ENCODE results near the gene SPRYD7.
A peak's percentile ranks its signal among the peaks of the same experiment; 100 is the strongest.
"Not testable (repeated sequence)": the region's sequence is repeated elsewhere in the genome, so short reads cannot be mapped to it uniquely, and the experiment has no call there.

SPRYD7 gene, protein sequence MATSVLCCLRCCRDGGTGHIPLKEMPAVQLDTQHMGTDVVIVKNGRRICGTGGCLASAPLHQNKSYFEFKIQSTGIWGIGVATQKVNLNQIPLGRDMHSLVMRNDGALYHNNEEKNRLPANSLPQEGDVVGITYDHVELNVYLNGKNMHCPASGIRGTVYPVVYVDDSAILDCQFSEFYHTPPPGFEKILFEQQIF

DNA sequence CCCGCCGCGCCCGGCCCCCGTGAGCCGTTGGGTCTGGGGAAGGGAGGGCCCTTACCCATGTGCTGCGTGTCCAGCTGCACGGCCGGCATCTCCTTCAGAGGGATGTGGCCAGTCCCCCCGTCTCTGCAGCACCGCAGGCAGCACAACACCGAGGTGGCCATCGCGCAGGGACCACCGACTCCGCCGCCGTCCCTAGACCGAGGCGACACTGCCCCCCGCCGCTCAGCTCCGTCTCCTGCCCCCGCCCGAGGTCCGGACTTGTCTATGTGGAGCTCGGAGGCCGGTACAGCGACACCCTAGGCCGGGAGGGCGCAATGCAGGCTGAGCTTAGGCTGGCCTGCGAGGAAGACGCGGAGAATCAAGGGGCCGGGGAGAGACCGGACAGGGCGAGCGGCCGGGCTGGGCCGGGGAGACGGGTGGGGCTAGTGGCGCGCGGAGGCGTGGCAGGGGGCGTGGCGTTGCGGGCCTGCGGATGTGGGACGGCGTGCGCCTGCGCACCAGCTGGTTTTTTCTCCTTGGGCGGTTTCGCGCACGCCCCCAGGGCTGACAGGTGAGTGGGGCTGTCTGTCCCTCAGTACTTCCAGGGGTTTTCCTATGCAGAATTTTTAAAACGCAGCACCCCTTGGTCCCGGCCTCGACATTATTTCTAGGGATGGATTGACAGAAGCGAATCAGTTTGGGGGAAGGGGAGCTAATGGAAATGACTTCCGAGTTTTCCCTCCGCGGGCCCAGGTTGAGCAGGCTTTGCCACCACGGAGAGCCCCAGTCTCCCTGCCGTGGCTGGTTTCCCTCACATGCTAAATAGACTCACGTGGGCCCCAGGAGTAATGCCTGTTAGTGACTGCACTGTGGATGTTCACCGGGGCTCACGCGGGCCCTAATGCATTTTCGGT, at the start of gene SPRYD7:
SPRYD7 (minus strand) TSS at position 266 of the 893 bp plus-strand sequence; CDS start at position 161, 105 bp downstream.
- peak; percentile 94 for DNase-seq

DNA sequence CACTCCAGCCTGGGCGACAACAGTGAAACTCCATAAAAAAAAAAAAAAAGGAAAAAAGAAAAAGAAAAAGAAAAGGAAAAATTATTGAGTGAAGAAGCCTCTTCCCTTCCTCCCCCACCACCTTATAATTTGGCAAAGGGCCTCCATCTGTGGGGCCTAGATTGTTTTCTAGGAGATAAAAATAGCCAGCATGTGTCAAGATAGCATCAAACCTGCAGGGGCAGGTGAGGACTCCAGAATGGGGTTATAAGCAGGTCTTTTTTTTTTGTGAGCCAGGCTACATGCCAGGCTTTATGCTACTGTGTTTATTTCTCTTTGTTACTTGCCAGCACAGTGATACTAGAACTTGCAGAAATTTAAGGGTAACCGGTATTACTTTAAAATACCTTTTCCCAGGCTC, 49.0 kb upstream of the SPRYD7 start:
- peak; percentile 75 for DNase-seq

DNA sequence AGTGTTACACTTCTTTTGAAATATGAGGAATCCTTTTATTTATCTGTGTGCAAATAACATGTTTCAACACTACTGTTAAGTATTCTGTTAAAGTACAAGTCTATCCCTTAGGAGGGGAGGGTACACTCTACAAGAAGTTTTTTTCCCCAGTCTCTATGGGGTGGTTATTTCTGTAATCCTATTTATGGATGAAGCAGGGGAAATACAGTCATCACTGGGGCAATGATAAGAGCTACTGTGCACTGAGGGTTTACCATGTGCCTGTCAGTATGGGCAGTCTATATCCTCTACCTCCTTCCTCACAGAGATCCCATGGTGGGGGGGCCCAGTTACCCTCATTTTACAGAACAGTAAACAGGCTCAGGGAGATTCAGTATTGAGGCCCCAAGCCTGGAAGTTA, 44.1 kb upstream of the SPRYD7 start:
- DNase-seq, result no peak

DNA sequence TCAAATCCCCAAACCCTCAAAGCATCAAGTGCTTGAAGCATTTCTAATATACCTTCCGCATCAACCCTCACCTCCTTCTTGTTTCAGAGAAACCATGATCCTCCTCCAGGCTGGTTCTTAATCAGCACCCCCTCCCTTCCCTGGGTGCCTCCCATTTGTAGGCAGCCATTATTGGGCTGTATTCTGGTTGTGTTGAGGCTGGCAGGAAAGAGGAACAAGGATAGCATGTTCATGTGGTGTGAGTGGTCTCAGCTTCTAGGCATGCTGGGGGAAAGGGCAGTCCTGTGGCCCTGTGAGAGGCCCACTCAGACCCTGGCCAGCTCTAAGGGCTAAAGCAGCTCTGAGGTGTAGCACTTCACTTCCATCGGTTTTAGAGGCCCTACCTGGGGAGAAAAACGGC, 41.9 kb upstream of the SPRYD7 start:
- no peak for DNase-seq

DNA sequence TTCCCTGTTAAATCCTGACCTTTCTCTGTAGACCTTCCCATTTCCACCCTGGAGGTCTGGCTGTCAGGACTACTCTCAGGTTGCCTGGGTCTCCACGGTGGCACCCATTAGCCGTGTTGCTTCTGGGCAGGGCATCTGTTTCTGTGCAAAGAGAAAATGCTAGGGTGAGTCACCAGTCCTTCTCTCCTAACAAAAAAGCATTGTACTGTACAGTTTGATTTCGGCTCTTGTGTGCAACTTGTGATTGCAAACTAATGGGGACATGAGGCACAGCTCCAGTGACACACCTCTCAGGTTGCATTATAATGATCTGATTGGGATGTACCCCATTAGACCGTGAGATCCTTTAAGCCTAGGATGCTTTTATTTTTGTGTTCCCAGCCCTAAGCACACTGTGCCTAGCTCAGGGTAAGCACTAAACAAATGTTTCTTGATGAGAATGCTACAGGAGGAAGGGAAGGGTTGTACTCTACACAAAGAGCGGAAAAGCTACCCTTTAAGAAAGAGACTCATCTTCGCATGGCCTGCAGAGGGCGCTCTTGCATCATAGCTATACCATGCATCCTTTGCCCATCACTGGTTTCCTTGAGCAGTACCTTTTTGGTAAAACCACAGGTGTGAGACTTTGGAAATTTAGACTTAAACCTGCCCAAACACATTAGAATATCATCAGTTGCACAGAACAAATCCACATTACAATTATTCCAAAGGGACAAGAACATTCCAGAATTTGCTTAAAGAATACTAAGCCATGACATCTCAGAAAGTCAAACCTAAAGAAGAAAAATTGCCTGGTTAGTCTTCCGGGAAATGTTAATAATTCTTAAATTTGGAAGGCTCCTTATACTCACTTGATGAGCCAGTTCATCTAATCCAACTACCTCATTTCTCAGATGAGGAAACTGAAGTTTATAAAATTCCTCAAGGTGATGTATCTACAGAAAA, 40.4 kb upstream of the SPRYD7 start:
- DNase-seq, result peak; percentile 73

DNA sequence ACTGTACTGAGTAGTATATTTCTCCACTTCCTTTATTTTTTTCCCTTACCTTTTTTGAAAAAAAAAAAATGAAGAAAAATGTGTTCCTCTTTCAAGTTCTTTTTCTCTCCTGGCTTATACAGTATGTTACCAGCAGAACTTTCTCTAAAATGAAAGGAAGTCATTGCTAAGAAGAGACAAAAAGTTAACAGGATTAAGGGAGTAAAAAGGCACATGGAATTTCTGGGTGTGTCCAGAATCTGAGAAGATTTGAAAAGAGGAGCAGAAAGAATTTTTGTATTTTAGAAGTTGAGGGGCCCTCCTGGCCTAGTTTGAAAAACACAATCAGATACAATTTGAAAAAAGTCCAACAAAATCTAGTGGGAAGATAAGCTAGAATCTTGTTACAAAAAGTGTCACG, 39.7 kb upstream of the SPRYD7 start:
- no peak for DNase-seq

DNA sequence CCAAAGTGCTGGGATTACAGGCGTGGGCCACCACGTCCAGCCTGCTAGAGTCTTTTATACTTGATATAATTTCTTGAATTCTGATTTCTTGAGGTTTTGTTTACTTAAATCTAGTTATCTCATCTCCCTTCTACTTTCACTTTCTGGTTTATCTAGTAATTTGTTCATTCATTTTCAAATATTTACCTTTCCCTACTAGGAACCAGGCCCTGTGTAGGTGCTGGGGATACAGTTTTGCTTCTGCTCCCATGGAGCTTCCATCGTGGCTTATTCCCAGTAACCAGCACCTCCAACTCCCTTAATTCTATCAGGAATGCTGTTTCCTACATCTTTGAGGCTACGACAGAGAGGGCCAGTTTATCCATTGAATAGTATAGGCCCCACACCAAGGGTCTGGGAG, 36.6 kb upstream of the SPRYD7 start:
- no peak for DNase-seq

DNA sequence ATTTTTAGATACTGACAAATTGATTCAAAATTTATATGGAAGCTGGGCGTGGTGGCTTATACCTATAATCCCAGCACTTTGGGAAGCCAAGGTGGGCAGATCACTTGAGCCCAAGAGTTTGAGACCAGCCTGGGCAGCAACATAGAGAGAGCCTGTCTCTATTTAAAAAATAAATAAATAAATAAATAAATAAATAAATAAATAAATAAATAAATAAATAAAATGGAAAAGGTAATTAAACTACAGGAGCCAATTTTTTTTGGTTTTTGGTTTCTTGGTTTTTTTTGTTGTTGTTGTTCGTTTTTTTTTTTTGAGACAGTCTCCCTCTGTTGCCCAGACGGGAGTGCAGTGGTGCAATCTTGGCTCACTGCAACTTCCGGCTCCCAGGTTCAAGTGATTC, 31.3 kb upstream of the SPRYD7 start:
- DNase-seq, result no peak

DNA sequence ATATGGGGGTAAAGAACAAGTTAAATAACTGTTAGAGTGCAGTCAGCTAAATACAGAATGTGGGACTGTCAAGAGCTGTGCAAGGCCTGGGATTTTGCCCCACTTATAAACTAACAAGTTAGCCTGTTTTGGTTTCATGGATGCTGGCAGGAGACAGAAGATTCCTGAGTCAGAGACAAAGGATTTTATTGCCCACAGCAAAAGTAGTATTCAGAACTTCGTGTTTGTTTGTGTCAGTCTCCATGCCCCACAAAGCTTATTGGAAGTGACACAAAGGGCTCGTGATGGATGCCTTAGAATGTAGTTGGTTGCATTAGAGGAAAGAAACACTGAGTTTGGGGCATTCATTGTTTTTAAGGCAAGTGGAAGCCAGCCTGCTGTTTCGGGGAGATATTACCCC, 22.2 kb upstream of the SPRYD7 start:
- no peak for DNase-seq

DNA sequence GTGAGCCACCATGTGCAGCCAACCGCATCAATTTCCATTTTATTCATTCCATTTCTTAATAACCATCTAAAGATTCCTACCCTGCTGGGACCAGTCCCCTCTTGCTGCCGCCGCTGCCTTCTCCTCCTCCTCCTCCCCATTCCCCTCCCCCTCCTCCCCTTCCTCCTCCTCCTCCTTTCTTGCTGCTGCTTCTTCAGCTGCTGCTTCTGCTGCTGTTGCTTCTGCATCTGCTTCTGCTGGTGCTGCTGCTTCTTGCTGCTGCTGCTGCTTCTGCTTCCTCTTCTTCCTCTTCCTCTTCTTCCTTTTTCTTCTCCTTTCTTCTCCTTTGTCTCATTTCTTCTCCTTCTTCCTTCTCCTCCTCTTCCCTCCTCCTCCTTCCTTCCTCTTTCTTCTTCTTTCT, 20.0 kb upstream of the SPRYD7 start:
- no peak for DNase-seq

DNA sequence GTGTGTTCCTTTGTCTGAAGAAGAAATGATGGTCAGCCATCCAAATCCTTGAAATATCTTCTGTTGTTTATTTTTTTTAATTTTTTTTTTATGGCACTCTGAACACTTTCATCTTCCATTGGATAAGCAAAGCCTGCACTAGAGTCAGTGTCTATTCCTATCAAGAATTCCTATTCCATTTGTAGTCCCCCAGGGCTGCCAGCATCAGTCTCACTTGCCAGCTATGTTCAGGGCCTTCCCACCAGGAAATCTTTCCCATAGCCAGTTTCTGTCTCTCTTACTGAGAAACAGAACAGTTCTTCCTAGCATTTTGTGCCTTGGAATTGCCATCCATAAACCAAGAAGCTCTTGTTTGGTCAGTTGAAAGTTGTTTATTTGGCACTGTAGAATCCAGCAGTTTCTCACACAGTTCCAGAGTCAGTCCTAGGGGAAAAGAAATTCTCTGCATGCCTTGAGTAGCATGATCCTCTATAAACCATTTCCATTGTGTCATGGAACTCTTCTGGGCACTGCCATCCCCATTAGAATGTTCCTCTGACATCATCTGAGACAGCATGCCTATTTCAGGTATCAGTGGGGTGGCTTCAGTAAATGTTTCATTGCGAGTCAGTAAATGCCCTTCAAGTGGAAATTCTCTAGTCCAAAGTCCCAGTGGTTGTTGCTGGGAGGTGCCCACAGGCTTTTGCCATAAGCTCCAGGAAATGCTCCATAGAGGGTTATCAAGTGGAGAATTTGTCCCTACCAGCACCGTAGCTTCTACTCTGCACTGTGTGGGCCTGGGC, 18.7 kb upstream of the SPRYD7 start:
- no peak for DNase-seq

DNA sequence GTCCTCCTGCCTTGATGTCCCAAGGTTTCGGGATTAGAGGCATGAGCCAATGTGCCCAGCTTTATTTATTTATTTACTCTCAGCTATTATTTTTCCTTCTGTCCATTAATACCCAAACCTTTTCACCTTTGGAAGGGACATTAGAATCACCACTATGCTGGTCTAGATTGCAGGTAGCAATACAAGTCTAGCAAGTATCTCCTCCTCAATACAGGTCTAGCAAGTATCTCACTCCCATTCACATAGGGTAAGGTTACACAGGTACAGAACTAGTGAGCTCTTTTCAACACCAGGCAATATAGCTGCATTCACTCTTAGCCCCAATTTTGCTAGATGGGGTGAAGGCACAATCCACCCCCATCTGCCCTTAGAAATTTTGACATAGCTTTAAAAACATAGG, 17.4 kb upstream of the SPRYD7 start:
- DNase-seq, result no peak

DNA sequence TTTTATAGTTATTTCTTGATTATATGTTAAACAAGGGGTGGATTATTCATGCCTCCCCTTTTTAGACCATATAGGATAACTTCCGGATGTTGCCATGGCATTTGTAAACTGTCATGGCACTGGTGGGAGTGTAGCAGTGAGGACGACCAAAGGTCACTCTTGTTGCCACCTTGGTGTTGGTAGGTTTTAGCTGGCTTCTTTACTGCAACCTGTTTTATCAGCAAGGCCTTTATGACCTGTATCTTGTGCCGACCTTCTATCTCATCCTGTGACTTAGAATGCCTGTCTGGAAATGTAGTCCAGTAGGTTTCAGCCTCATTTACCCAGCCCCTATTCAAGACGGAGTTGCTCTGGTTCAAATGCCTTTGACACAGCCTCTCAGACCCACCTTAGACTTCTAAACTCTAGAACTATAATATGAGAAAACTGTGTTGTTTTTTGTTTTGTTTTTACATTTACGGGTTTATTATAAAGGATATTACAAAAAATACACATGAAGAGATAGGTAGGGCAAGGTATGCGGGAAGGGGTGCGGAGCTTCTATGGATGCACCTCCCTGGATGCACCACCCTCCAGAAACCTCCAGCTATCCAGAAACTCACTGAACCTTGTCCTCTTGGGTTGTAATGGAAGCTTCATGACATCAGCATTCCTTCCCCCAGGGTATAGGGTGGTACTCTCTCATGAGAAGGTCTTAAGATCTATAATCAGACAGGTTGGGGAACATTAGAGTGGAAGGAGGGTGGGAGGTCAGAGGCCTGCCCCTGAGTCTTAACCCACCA, 15.8 kb upstream of the SPRYD7 start:
- no peak for DNase-seq

DNA sequence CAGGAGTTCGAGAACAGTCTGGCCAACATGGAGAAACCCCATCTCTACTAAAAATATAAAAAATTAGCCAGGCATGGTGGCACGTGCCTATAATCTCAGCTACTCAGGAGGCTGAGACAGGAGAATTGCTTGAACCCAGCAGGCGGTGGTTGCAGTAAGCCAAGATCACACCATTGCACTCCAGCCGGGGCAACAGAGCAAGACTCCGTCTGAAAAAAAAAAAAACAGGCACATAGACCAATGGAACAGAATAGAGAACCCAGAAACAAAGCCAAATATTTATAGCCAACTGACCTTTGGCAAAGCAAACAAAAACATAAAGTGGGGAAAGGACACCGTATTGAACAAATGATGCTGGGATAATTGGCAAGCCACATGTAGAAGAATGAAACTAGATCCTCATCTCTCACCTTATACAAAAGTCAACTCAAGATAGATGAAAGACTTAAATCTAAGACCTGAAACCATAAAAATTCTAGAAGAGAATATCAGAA, 12.7 kb upstream of the SPRYD7 start:
- DNase-seq, result not testable (repeated sequence)

DNA sequence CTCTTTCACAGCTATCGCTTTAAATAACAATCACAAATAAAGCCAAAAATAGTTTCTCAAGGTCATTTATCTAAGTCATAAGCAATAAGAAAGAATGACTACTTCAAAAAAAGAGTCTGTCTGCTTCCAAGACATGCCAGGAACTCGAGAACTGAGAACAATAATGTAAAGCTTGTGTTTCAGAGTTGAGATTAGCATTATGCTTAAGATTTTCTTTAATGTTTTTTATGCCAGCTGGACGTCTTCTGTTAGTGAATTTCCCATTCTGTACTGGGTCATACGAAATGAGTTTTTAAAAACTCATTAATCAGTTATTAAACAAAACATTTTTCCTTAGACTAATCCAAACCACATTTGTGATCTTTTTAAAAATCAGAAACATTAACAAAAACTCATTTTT, 3.2 kb upstream of the SPRYD7 start:
- no peak for DNase-seq

DNA sequence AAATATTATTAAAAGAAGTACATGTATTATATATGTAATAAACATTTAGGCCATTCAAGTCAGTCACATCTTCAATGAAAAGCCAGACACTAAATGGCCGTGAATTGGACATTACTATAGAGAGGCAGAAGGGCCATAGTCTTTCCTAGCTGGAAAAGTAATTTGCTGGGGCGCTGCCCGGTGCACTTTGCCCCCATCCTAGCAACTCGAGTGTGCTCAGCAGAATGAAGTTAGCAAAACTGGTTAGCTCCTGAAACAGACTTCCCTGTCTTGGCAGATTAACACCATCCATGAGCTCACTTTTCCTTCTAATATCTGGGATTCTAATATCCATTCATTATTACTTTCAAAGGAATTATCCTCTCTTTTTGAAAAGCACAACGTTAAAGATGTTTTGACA, 2.8 kb upstream of the SPRYD7 start:
- DNase-seq, result no peak

DNA sequence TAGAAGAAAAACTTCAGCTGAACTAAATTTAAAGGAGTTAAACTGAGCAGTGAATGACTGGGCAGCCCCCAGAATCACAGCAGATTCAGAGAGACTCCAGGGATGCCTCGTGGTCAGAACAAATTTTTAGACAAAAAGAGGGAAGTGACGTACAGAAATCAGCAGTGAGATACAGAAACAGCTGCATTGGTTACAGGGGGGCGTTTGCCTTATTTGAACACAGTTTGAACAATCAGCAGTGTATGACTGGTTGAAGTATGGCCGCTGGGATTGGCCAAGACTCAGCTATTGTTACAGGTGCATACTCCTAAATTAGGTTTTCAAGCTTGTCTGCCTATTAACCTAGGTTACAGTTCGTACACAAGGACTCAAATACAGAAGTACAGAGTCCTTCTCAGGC, 2.2 kb upstream of the SPRYD7 start:
- no peak for DNase-seq

DNA sequence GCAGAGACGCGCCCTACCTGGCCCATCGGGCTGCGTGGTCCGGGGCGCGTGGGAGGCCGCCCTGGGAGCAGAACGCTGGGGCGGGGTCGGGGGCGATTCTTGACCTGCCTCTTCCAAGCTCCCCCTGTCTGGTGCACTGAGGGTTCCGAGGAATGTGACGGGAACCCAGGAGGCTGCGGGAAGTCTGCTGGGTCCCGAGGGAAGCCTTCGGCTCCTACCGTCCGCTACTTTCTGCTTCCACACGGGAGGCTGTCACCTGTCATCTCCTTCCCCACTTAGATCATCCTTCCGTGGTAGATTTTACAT, 781 bp upstream of the SPRYD7 start:
- DNase-seq, result no peak

DNA sequence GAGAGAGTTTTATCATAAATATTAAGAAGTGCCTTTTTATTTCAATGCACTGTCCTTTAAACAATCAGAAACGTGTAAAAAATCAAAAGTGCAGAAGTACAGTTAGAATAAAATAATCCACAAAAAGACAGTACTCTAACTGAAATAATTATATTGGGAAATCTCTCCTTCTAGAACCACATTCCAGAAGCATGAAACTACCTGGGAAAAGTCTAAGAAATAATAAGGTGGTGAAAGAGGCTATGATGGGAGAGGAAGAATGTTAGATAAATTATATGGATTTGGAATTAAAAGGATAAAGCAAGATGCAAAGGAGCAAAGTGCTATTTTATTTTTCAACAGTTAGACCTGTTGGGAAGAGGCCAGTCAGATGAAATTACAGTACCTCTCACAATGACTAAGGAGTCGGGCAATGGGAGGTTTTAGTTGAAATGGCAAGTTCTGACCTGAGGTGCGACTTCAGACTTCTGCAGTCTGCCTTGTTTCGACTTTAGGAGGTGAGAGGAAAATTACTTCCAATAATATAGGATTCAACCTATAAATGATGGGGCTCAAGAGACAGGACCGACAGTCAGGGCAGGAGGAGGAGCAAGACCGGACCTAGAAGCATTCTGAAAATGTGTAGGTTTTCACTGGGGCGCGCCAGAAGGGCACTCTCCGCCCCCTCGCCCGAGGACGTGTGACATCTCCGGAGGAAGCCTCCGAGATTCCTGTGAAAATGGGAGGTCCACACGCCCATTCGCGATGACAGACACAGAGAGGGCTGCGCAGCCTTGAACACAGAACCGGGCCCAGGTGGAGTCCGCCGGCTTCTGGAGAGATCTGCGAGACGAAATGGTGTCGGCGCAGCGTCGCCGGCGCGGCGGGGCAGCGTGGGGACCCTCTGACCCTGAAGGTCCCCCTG, 717 bp downstream of the SPRYD7 start:
- DNase-seq, result peak; percentile 54

DNA sequence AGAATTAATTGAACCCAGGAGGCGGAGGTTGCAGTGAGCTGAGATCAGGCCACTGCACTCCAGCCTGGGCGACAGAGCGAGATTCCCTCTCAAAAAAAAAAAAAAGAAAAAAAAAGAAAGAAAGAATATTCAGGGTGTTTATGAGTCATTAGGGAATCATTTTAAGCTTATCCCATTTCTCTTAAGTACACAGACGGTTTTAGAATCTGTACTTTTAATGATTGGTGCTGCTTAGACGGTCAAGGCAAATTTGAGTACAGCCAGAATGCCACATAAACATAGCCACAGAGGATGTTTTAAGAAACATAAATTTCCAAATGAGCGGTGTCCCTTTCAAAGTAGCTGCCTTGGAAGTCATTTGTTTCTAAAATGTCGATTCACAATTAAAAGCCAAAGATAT, 2.6 kb downstream of the SPRYD7 start:
- DNase-seq, result no peak

DNA sequence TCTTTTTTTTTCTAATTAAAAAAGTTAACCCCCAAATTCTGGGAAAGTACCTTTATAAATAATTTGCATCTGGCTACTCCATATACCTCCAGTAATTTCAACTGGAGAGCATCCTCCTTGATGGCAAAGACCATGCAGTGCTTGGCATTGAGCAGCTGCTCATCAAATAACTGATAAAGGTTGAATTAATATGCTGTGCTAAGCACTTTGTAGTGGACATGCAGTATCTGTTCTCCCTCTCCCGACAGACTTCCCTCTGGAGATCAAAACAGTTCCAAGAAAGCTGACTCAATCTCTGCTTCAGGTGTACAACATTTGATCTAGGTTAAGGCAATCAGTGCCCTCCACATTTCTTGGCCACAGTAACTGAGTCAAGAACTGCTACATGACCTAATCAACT, 3.3 kb downstream of the SPRYD7 start:
- DNase-seq, result no peak

Measured in RPMI8226 (cell line).